Erythroblast (primary cell): Measurements from ENCODE around the gene RRBP1.

Experiments used
- GATA1 ChIP-seq: IDR thresholded peaks from 2 replicates; pipeline ENCODE4 v1.6.1; 2011; ENCODE audit warnings: low read depth, mild to moderate bottlenecking, control low read depth, low read length, moderate library complexity
- POLR2A ChIP-seq: IDR thresholded peaks from 2 replicates; pipeline ENCODE4 v1.6.1; 2011; ENCODE audit warnings: mild to moderate bottlenecking, low read length

GRCh38 chr20:17646961-17647301 is 35.1 kb downstream of the RRBP1 start:
- TF ChIP-seq POLR2A (no peak), GATA1 (no peak)
